AG09319 (cell line): Measurements from ENCODE around the gene SPDL1.

ENCODE experiments used
- DNase-seq: peaks from one replicate; pipeline ENCODE4 v3.0.0-alpha.2; 2010; ENCODE audit warnings: low read depth; ENCODE audit errors: extremely low read depth
- CTCF ChIP-seq: IDR thresholded peaks from 2 replicates; pipeline ENCODE4 v1.5.1; 2011; ENCODE audit warnings: low read depth, mild to moderate bottlenecking, inconsistent platforms, low read length, moderate library complexity

Gene SPDL1

GRCh38 chr5:169637085-169637548 is 53.5 kb downstream of the SPDL1 start, which contains the start of gene DOCK2:
Gene DOCK2 (plus strand): TSS chr5:169637275. CDS start chr5:169637327, 52 bp downstream.
- no peak for TF ChIP-seq CTCF
- no peak for DNase-seq

GRCh38 chr5:169637549-169638121 is 54.1 kb downstream of the SPDL1 start:
- no peak for TF ChIP-seq CTCF
- DNase-seq: no peak

- DNase-seq: no peak
- TF ChIP-seq CTCF: no peak
Measured at GRCh38 chr5:169641253-169641652, 57.7 kb downstream of the SPDL1 start.

GRCh38 chr5:169646856-169647255 is 63.3 kb downstream of the SPDL1 start:
- no peak for TF ChIP-seq CTCF

GRCh38 chr5:169647566-169647965 is 64.0 kb downstream of the SPDL1 start:
- TF ChIP-seq CTCF: no peak
- no peak for DNase-seq

More at GRCh38 chr5:169646856-169647255, 63.3 kb downstream of the SPDL1 start:
- no peak for DNase-seq

- no peak for TF ChIP-seq CTCF
- no peak for DNase-seq
Measured at GRCh38 chr5:169648725-169649310, 65.2 kb downstream of the SPDL1 start.

- TF ChIP-seq CTCF: no peak
- DNase-seq: no peak
Measured at GRCh38 chr5:169649486-169649885, 65.9 kb downstream of the SPDL1 start.
